H7 (cell line): ENCODE data around the gene IRF5. TPM values are rescaled to one million over a fixed set of nuclear protein-coding genes. Genes with fewer than 3 reads are reported as not detected.
A peak's percentile ranks its signal among the peaks of the same experiment; 100 is the strongest.

Experiments
- DNase-seq: peaks from one replicate; pipeline ENCODE4 v3.0.0; 2012
- H3K27me3 ChIP-seq: 2 replicates; pipeline ENCODE4 v1.6.0; 2011; ENCODE audit warnings: mild to moderate bottlenecking, low read length; ENCODE audit not compliant: control insufficient read depth, insufficient read depth
- H3K36me3 ChIP-seq: replicated peaks from 2 replicates; pipeline ENCODE4 v1.5.1; 2011; ENCODE audit warnings: low read length; ENCODE audit not compliant: control insufficient read depth, insufficient read depth
- H3K4me3 ChIP-seq: 2 replicates; pipeline ENCODE4 v1.5.1; 2011; ENCODE audit warnings: low read depth, mild to moderate bottlenecking, control low read depth, low read length, moderate library complexity; ENCODE audit not compliant: insufficient read depth
- total RNA-seq: library from RNA; depleted of rRNA; stranded (reverse); fragments of >200 nt; shearing (Covaris generic); gene quantifications from 2 replicates; pipeline ENCODE4 v1.2.3, GENCODE V29; 2014

Gene IRF5
- total RNA-seq, 1 experiment from 2014 or later: 0.62 TPM

- DNase-seq: no peak
- Histone ChIP-seq H3K27me3 (no peaks in the 10 kb centered on the region), H3K4me3 (no peak overlapping the region), H3K36me3 (no peaks in the 10 kb centered on the region)
These were observed 37.5 kb upstream of the IRF5 start for GRCh38 chr7:128900237-128900636.

- H3K27me3 ChIP-seq: no peaks in the 10 kb centered on the region
- no peak overlapping the region for H3K4me3 ChIP-seq
- DNase-seq: no peak
- H3K36me3 ChIP-seq: no peaks in the 10 kb centered on the region
These were observed 34.8 kb upstream of the IRF5 start for GRCh38 chr7:128902761-128903585.

DNA sequence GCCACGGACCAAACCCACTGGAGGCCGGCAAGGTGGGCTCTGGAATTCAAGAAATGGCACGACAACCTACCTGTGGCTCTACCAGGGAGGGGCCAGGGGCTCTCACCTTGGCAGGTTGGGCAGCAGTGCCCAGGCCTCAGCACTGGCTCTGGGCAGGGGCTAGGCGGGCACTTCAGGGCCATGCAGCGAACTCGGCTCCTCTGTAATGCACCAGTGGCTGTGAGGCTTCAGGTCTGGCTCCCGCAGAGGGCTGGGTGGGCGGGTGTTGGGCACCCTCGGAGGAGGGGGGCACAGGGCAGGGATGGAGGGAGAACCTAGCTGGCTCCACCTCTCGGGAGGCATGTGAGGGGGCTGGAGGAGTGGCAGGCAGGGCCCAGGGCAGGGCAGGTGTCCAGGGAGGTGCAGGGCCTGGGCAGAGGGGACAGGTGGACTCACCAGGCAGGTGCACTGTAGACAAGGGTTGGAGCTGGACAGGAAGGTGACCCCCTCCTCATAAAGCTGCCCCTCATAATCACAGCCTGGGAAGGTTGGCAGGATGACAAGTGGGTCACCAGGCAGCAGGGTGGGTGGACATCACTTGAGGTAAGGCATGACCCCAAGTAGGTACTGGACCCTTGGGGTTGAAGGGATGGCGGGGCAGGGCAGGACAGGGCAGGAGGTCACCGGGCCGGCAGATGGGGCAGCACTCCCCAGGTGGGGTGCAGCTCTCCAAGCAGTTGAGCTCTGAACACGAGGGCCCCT lies 33.9 kb upstream of the IRF5 start:
- no peak overlapping the region for H3K4me3 ChIP-seq
- DNase-seq: peak; percentile 50
- H3K36me3 ChIP-seq: no peaks in the 10 kb centered on the region
- H3K27me3 ChIP-seq: no peaks in the 10 kb centered on the region; the same call in 1 of the 2 replicates

DNA sequence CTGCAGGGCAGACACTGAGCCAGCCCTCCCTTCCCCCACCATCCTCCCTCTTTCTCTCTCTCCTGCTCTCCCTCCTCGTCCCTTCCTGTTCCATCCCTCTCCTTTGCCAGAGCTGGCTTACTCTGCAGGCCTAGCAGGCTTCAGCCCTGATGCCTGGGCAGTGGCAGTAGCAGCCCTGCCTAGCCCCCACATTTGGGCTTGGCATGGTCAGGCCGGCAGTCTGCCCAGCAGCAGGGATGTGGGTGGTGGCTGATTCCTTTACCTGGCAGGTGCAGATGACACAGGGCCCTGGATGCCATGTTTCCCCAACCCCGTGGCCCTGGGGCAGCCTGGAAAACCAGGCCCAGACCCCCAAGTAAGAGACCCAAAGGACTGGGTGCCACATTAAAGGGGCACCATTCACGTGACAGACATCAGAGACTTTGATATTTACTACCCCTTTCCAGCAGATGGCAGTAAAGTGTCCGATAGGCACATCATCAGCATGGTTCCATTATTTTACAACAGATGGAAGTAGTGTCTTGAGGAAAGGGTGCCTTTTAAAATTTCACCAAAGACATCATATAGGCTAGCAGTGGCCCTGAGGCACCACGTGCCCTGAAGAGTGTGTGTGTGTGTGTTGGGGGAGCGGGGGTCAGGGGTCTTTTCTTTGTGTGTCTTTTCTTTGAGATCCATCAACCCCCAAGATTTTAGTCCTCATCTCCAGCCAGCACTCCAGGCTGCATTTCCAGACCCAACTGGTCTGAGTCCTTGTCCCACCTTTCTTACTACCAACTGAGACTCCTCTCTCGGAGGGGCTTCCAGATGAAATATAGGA lies 33.1 kb upstream of the IRF5 start:
- no peaks in the 10 kb centered on the region for H3K36me3 ChIP-seq
- peak; percentile 91 for DNase-seq
- H3K27me3 ChIP-seq: no peaks in the 10 kb centered on the region; the same call in 1 of the 2 replicates
- H3K4me3 ChIP-seq: no peak overlapping the region

DNA sequence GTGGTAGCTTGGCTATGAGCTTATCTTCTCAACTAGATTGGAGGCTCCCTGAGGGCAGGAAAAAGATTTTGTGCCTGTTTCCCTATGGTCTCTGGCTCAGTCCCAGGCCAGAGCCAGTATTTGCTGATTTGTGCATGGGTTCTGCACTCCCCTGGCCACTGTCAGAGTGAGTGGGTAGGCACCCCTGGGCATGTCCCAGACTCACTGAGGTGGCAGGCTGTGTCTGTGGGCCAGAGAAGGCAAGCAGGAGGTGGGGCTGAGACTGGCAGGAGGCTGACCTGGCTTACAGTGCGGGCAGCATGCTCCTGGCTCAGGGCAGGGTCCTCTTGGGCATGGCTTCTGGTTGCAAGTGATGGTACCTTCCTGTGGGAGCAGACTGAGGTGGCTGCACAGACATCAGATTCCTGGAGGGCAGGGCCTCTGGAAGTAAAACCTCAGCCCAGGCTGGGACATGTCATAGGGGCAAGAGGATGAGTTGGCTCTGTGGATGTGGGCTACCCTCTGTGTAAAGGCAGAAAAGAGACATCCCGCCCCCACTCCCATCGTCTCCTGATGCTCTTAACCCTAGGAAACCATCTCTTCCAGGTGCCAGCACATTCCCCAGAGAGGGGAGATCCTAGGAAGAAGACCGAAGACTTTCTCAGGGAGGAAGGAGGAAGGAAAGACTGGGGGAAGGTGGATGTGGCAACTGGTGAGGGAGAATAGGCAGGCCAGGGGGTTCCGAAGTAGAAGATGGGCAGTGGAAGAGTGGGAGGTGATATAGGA lies 31.5 kb upstream of the IRF5 start:
- peaks cover 11% of the 10 kb centered on the region for H3K27me3 ChIP-seq
- no peak for DNase-seq
- H3K36me3 ChIP-seq: no peaks in the 10 kb centered on the region
- no peak overlapping the region for H3K4me3 ChIP-seq

- Histone ChIP-seq H3K36me3 (no peaks in the 10 kb centered on the region), H3K27me3 (peaks cover 11% of the 10 kb centered on the region), H3K4me3 (no peak overlapping the region)
- peak; percentile 40 for DNase-seq
These were observed 30.8 kb upstream of the IRF5 start for GRCh38 chr7:128906766-128907559.

- H3K36me3 ChIP-seq: no peaks in the 10 kb centered on the region
- H3K27me3 ChIP-seq: peaks cover 11% of the 10 kb centered on the region
- DNase-seq: peak; percentile 55
- peak overlapping the region; percentile 67 for H3K4me3 ChIP-seq
These were observed 28.7 kb upstream of the IRF5 start for GRCh38 chr7:128908750-128909624.

DNA sequence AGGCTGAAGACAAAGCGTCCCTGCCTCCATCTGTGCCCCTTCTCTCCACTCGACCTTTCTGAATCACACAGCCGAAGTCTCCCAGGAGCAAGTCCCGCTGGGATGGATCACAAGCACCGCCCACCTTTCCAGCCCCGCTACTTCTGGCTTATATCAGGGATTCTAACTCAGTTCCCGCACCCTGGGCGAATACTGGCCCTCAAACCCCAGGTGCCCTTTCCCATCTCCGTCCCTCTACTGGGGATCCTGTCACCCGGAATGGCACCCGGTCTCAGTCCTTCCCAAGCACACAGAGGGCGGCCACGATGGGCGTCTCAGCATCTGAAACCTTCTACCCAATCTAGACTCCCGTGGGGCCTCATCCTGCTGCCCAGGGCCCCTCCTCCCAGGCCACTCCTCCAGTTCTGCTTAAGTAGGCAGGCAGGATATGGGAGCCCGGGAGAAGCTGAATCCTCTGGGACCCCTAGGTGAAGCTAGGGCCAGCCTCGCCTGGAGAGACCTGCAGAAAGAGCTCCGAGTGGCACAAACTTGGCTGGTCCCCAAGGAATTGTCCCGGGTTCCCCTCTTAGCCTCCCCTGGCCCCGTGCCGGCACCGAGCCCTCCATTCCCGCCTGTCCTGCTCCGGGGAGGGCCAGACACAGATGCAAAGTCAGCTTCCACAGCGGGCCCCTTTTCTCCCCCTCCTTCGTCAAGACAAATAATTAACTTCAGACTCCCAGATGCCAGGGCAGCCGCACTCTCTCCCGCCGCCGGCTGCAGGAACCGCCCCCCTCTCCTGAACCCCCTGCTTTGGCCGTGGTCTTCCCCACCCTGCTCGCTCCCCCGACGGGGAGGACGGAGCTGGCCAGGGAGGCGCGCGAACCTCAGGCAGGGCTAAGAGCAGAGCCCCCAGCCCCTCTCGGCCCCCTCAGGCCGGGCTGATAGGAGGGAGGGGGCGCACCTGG lies 27.8 kb upstream of the IRF5 start:
- H3K27me3 ChIP-seq: peaks cover 14% of the 10 kb centered on the region
- DNase-seq: peak; percentile 86
- H3K4me3 ChIP-seq: peak overlapping the region; percentile 67
- no peaks in the 10 kb centered on the region for H3K36me3 ChIP-seq

DNA sequence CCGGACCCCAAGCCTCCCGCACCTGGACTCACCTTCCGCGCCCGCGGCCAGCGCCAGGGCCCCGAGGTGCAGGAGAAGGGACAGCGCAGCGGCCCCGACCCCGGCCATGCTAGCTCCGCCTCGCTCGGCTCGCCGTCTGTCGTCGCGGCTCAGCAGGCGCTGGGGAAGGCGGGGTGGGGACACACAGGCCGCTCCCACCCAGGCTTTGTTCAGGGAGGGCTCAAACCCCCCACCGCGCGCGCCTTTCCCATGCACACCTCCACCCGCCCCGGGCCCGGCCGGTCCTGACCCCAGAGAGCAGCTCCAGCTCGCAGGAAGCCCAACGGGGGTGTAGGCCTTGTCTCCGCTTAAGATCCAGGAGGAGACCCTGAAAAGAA lies 27.2 kb upstream of the IRF5 start, which contains the start of gene KCP:
Gene KCP, minus strand, starts transcription at position 141 of the 377 bp plus-strand sequence. Its CDS starts 33 bp downstream, at position 108.
- Histone ChIP-seq H3K4me3 (peak within 1 kb of the TSS; percentile 67), H3K36me3 (no peaks in the 10 kb centered on the region), H3K27me3 (peaks cover 18% of the 10 kb centered on the region)
- peak; percentile 87 for DNase-seq

GRCh38 chr7:128911423-128912031 lies 26.2 kb upstream of the IRF5 start:
- peak; percentile 87 for DNase-seq
- Histone ChIP-seq H3K4me3 (no peak overlapping the region), H3K27me3 (peaks cover 22% of the 10 kb centered on the region), H3K36me3 (no peaks in the 10 kb centered on the region)

DNA sequence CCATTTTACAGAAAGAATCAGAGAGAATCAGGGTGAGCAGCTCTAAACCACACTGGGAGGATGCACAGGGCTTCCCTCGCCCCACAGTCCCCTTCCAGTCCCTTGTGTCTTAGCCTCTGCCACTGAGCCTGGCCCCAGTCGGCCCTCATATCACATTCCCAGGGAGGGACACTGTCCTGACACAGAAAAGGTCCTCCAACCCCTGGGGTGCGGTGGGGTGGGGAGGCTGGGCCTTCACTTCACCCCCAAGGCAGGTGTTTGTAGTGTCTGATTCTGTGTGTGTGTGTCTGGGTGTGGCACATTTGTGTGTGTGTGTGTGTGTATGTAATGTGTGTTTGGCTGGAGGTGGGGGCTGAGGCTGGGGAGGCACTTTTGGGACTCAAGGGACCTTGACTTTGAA lies 25.4 kb upstream of the IRF5 start:
- no peaks in the 10 kb centered on the region for H3K36me3 ChIP-seq
- H3K27me3 ChIP-seq: peaks cover 27% of the 10 kb centered on the region
- no peak for DNase-seq
- H3K4me3 ChIP-seq: no peak overlapping the region
